Stimulated activated CD4-positive, alpha-beta T cell treated with anti-CD3 and anti-CD28 coated beads, TNF-alpha, amount 100 ng/mL, for 24 hours (primary cell): ENCODE measurements around the gene SLC20A1.

Source experiments
- DNase-seq, 3 experiments: peaks; one replicate each; pipeline ENCODE4 v3.0.0-alpha.2; 2020; ENCODE audit warnings: low read depth in 3 of 3

The SLC20A1 gene

GRCh38 chr2:112709703-112710102 is 64.0 kb downstream of the SLC20A1 start:
- no peak for DNase-seq

- DNase-seq: no peak
These were observed 65.4 kb downstream of the SLC20A1 start for GRCh38 chr2:112710956-112711750.

GRCh38 chr2:112712465-112712864 is 66.7 kb downstream of the SLC20A1 start:
- no peak for DNase-seq

- DNase-seq: peak in 1 of 3 experiments; percentile 62
These were observed 67.3 kb downstream of the SLC20A1 start for GRCh38 chr2:112712903-112713584.
